ENCODE results near the gene COPS8.

COPS8 gene

GRCh38 chr2:237131749-237132533 is 46.3 kb downstream of the COPS8 start:
- DNase-seq (ENCODE audit: low spot score): no peak

- peak; percentile 47 for DNase-seq (ENCODE audit: low spot score)
Measured at GRCh38 chr2:237132799-237133198, 47.1 kb downstream of the COPS8 start.

DNA sequence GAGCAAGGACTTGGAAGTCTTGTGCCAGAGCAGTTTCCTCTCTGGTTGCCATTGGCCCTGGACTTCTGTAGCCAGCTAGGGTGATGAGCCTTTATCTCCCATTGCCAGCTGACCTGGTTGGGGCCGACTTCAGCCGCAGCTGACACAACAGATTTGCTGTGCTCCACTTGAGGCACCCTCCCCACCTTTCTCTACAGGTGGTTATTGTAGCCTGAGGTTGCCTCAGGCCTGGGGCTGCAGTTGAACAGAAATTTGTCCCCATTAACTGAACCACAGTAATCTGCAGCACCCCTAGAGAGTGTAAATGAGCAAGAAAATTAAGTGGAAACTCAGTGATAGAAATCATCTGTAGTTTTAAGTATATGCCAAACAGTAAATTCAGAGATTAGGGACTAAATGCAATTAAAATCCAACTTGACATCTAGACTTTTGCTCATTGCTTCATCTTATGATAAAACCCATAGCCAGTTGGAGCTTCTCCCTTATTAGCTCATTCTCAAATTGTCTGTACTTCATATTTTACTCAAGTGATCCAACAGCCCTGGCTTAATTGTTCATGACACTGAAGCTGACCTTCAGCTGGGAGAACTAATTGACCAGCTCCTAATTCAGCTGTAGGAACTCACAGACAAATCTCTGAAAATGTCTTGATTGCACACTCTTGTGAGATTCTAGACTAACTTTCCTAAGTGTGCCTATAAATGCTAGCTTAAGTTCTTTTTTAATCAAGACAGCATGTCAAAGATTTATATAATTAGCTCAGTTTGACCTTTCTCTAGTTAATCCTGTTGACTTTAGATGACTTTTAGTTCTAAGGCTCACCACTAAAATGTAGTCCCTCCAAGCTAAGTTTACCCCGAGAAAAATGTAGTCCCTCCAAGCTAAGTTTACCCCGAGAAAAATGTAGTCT is 48.9 kb downstream of the COPS8 start:
- DNase-seq (ENCODE audit: low spot score): no peak

- no peak for DNase-seq (ENCODE audit: low spot score)
Measured at GRCh38 chr2:237136824-237137223, 51.1 kb downstream of the COPS8 start.

GRCh38 chr2:237137626-237138323 is 52.1 kb downstream of the COPS8 start:
- DNase-seq (ENCODE audit: low spot score): no peak

DNA sequence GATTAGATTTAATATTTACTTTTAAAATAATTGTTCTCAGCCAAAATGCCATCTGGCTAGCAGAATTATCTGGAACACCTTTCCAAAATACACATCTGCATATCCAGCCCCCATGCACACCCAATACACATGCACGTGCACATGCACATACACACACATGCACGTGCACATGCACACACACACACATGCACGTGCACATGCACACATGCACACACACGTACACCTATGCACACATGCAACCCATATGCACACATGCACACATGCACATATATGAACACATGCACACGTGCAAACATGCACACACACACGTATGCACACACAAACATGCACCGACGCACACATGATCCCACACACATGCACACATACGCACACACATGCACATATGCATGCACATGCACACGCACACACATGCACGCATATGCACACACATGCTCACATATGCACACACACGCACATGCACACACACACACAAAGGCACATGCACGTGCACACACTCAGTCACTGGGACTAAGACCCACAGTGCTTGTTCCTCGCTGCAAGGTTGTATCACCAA is 53.5 kb downstream of the COPS8 start:
- DNase-seq (ENCODE audit: low spot score): no peak

GRCh38 chr2:237140689-237141285 is 55.1 kb downstream of the COPS8 start:
- no peak for DNase-seq (ENCODE audit: low spot score)

DNA sequence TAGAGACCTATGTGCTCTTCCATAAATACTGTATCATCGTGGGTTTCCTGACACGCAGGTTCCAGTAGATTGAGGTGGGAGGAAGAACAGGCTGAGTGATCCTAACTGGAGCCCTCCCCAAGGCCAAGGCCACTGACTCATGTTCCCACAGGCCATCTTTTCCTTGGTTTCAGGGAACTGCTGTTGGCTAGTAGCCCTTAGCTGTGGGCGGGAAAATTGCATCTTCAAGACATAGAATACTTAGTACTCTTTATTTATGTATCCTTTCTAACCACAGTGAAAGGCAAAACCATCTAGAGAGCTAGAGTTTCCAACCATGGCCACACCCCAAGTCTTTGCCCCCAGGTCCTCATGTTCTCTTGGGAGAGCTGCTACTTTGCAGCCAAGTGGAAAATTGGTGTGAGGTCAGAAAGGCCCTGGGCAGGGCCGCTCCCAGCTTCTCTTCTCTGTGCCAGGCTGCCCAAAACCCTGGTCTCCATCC is 55.9 kb downstream of the COPS8 start:
- no peak for DNase-seq (ENCODE audit: low spot score)

GRCh38 chr2:237143118-237143517 is 57.4 kb downstream of the COPS8 start:
- no peak for DNase-seq (ENCODE audit: low spot score)

- DNase-seq (ENCODE audit: low spot score): no peak
Measured at GRCh38 chr2:237143676-237144440, 58.2 kb downstream of the COPS8 start.

GRCh38 chr2:237144516-237144915 is 58.8 kb downstream of the COPS8 start:
- no peak for DNase-seq (ENCODE audit: low spot score)

GRCh38 chr2:237147317-237147716 is 61.6 kb downstream of the COPS8 start:
- DNase-seq (ENCODE audit: low spot score): no peak

GRCh38 chr2:237148624-237149023 is 62.9 kb downstream of the COPS8 start:
- DNase-seq (ENCODE audit: low spot score): no peak

- no peak for DNase-seq (ENCODE audit: low spot score)
Measured at GRCh38 chr2:237149425-237149824, 63.7 kb downstream of the COPS8 start.

All from HuH-7.5 (cell line).